ENCODE data around the gene ABHD15.

DNA sequence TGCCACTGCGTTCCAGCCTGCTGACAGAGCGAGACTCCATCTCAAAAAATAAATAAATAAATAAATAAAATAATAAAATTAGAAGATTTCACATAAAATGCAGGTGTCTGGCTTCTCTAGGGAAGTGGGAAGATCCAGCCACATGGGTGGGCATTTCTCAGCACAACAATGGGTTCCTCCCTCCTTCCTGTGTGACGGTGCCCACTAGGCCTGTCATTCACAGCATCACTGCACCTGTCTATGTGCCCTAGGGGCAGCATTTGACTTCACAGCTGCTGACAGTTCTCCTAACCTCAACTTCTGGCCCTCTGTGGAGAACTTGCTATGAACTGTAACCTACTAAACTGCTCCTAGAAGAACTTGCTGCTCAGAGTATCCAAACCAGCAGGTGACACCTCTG lies 3.0 kb downstream of the ABHD15 start:
- no peak for TF ChIP-seq CTCF (IDR thresholded peaks at IDR 0.05)
- no peak for TF ChIP-seq POLR2A (IDR thresholded peaks at IDR 0.05)

All from Peyer's patch (tissue), 4 donors.